Psoas muscle (tissue), 8 donors: ENCODE measurements around the gene USP17L15. TPM values are rescaled to one million over a fixed set of nuclear protein-coding genes. Genes with fewer than 3 reads are reported as not detected.
"Not testable (repeated sequence)": the region's sequence is repeated elsewhere in the genome, so short reads cannot be mapped to it uniquely, and the experiment has no call there.

Experiments
- ATAC-seq, 4 donors: fragments of 200-7000 bp; cut with Tn5 transposase; one replicate each; pipeline ENCODE4 v1.9.1; 2020; ENCODE audit warnings: moderate library complexity in 3 of 4, mild to moderate bottlenecking in 2 of 4
- DNase-seq, 2 donors: peaks; one replicate each; pipeline ENCODE4 v3.0.0-alpha.2; 2020
- H3K27ac ChIP-seq: fragments of 200-600 bp; one replicate; pipeline ENCODE4 v1.8.0; 2022
- H3K27me3 ChIP-seq, 3 donors: fragments of 200-600 bp in 1 of 3; one replicate each; pipeline versions ENCODE4 v1.6.1 to v1.8.0; 2013 to 2022; ENCODE audit warnings: low read length in 2 of 3, mild to moderate bottlenecking in 2 of 3, moderate library complexity in 1 of 3; ENCODE audit not compliant: insufficient read depth in 3 of 3
- H3K36me3 ChIP-seq, 2 donors: fragments of 200-600 bp in 1 of 2; one replicate each; pipeline versions ENCODE4 v1.6.1 to v1.8.0; 2013 to 2022; ENCODE audit warnings: low read depth in 1 of 2, mild to moderate bottlenecking in 1 of 2, moderate library complexity in 1 of 2; ENCODE audit not compliant: insufficient read depth in 1 of 2
- H3K4me1 ChIP-seq: fragments of 200-600 bp; one replicate; pipeline ENCODE4 v1.8.0; 2022
- H3K4me3 ChIP-seq: fragments of 200-600 bp; one replicate; pipeline ENCODE4 v1.8.0; 2022; ENCODE audit warnings: mild to moderate bottlenecking
- H3K9me3 ChIP-seq: fragments of 200-600 bp; one replicate; pipeline ENCODE4 v1.8.0; 2022
- WGBS, 3 donors: extraction: QIAGEN DNeasy Blood & Tissue Kit; methylation state at CpG; one replicate each; pipeline versions ENCODE4 v1.1.6 to v1.1.7; 2013; 5-methylcytosine and 5-hydroxymethylcytosine counted together
- intact Hi-C, 2 donors: fragments of 100-400 bp; cut with DNase I; formaldehyde crosslinking; loops; one replicate each; pipeline versions ENCODE4 v1.11.0 to v1.14.2; 2022
- polyA plus RNA-seq, 3 donors: library from polyadenylated mRNA; stranded (reverse); fragments of 200-250 nt; gene quantifications; one replicate each; pipeline ENCODE4 v1.2.3, GENCODE V29; 2013
- total RNA-seq, 4 donors: library from RNA; stranded (reverse); fragmentation: NEBNext Ultra II Directional in 2 of 4; extraction: Animal tissue kit (Norgen Biotek cat#: 25700) in 2 of 4; gene quantifications; one replicate each; pipeline versions ENCODE4 v1.2.1 to v1.2.4, GENCODE V29; 2021 to 2023
- donor health status: healthy with polysubstance abuse.
- donor health status: DM: no; HTN: no; CAD: no; lungs with moderate emphysema.
- donor health status: Bipolar disorder and iron deficiency.
- donor health status: healthy.
- donor health status: DM: yes; HTN: yes; CAD: no.
- donor health status: DM: no; HTN: no; CAD: no.
- donor health status: DM: no; HTN: no; CAD: no.
- donor health status: DM: yes; HTN: yes; CAD: no.

Gene USP17L15
- total and polyA plus RNA-seq, 7 donors = not detected

- H3K4me1 ChIP-seq, ATAC-seq, H3K27ac ChIP-seq, H3K9me3 ChIP-seq, DNase-seq, H3K27me3 ChIP-seq, intact Hi-C loops, H3K36me3 ChIP-seq, H3K4me3 ChIP-seq: not testable (repeated sequence)
- no CpG with 5 or more reads among the region's 13 CpGs for WGBS, 3 donors
Measured at GRCh38 chr4:9253078-9253477, 18.9 kb downstream of the USP17L15 start, which contains the start of gene USP17L19. Gene USP17L19, plus strand, starts transcription at chr4:9253378. Its CDS starts 0 bp downstream, at chr4:9253378.

DNA sequence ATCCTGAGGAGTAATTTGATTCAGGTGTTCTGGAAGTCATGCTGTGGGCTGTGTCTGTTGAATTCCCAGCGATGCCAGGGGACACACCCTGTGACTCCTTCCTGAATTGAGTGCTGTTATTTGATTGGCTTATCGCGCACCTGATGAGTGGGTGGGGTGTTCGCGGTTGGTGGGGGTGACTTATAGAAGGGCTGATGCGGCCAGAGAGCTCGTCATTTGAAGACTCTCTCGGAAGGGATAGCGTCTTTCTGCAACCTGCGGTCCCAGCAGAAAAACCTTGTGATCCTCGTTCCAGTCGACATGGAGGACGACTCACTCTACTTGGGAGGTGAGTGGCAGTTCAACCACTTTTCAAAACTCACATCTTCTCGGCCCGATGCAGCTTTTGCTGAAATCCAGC lies 23.6 kb downstream of the USP17L15 start, which contains the start of gene USP17L20:
Gene USP17L20 (plus strand): TSS at position 301 of the 400 bp plus-strand sequence. CDS start 0 bp downstream, at position 301.
- H3K4me3 ChIP-seq, H3K9me3 ChIP-seq, intact Hi-C loops, H3K36me3 ChIP-seq, H3K27ac ChIP-seq, DNase-seq, ATAC-seq, H3K27me3 ChIP-seq, H3K4me1 ChIP-seq: not testable (repeated sequence)
- WGBS, 3 donors = no CpG with 5 or more reads among the region's 15 CpGs

DNA sequence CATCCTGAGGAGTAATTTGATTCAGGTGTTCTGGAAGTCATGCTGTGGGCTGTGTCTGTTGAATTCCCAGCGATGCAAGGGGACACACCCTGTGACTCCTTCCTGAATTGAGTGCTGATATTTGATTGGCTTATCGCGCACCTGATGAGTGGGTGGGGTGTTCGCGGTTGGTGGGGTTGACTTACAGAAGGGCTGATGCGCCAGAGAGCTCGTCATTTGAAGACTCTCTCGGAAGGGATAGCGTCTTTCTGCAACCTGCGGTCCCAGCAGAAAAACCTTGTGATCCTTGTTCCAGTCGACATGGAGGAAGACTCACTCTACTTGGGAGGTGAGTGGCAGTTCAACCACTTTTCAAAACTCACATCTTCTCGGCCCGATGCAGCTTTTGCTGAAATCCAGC lies 28.4 kb downstream of the USP17L15 start, which contains the start of gene USP17L21:
Gene USP17L21 (plus strand): TSS at position 301 of the 400 bp plus-strand sequence. CDS start 0 bp downstream, at position 301.
- intact Hi-C loops, H3K27ac ChIP-seq, H3K4me3 ChIP-seq, H3K36me3 ChIP-seq, H3K9me3 ChIP-seq, H3K27me3 ChIP-seq, DNase-seq, H3K4me1 ChIP-seq, ATAC-seq: not testable (repeated sequence)
- no CpG with 5 or more reads among the region's 13 CpGs for WGBS, 3 donors

DNA sequence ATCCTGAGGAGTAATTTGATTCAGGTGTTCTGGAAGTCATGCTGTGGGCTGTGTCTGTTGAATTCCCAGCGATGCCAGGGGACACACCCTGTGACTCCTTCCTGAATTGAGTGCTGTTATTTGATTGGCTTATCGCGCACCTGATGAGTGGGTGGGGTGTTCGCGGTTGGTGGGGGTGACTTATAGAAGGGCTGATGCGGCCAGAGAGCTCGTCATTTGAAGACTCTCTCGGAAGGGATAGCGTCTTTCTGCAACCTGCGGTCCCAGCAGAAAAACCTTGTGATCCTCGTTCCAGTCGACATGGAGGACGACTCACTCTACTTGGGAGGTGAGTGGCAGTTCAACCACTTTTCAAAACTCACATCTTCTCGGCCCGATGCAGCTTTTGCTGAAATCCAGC lies 33.1 kb downstream of the USP17L15 start, which contains the start of gene USP17L22:
Gene USP17L22 (plus strand): TSS at position 301 of the 400 bp plus-strand sequence. CDS start 0 bp downstream, at position 301.
- H3K4me1 ChIP-seq, H3K4me3 ChIP-seq, H3K27me3 ChIP-seq, H3K9me3 ChIP-seq, ATAC-seq, intact Hi-C loops, H3K27ac ChIP-seq, DNase-seq, H3K36me3 ChIP-seq: not testable (repeated sequence)
- no CpG with 5 or more reads among the region's 15 CpGs for WGBS, 3 donors

- ATAC-seq, H3K4me3 ChIP-seq, H3K4me1 ChIP-seq, intact Hi-C loops, H3K27ac ChIP-seq, H3K27me3 ChIP-seq, H3K36me3 ChIP-seq, H3K9me3 ChIP-seq: not testable (repeated sequence)
- peak; percentile 12 to 64 for DNase-seq
- 81 to 87% (median 83%) methylated on average over 4 to 5 of the region's 10 CpGs for whole genome bisulfite sequencing, 3 donors
Measured at GRCh38 chr4:9271719-9272118, 37.5 kb downstream of the USP17L15 start.

Other genes starting within 250 kb of the USP17L15 start
- not detected for gene FAM90A26, start 64.0 kb upstream of the USP17L15 start, total RNA-seq
- not detected for gene FAM90A26, start 64.0 kb upstream of the USP17L15 start, polyA plus RNA-seq
- gene USP17L10, start 23.7 kb upstream of the USP17L15 start, total RNA-seq = not detected
- not detected for gene USP17L10, start 23.7 kb upstream of the USP17L15 start, polyA plus RNA-seq
- gene USP17L11, start 19.0 kb upstream of the USP17L15 start, total RNA-seq = not detected
- not detected for gene USP17L11, start 19.0 kb upstream of the USP17L15 start, polyA plus RNA-seq
- not detected for gene USP17L12, start 14.2 kb upstream of the USP17L15 start, total RNA-seq
- not detected for gene USP17L12, start 14.2 kb upstream of the USP17L15 start, polyA plus RNA-seq
- not detected for gene USP17L13, start 9.5 kb upstream of the USP17L15 start, total RNA-seq
- not detected for gene USP17L13, start 9.5 kb upstream of the USP17L15 start, polyA plus RNA-seq
- not detected for gene USP17L17, start 9.5 kb downstream of the USP17L15 start, total RNA-seq
- gene USP17L17, start 9.5 kb downstream of the USP17L15 start, polyA plus RNA-seq = not detected
- gene USP17L18, start 14.2 kb downstream of the USP17L15 start, total RNA-seq = not detected
- gene USP17L18, start 14.2 kb downstream of the USP17L15 start, polyA plus RNA-seq = not detected
- not detected for gene USP17L19, start 19.0 kb downstream of the USP17L15 start, total RNA-seq
- gene USP17L19, start 19.0 kb downstream of the USP17L15 start, polyA plus RNA-seq = not detected
- gene USP17L20, start 23.7 kb downstream of the USP17L15 start, total RNA-seq = not detected
- not detected for gene USP17L20, start 23.7 kb downstream of the USP17L15 start, polyA plus RNA-seq
- gene USP17L21, start 28.5 kb downstream of the USP17L15 start, total RNA-seq = not detected
- not detected for gene USP17L21, start 28.5 kb downstream of the USP17L15 start, polyA plus RNA-seq
- gene USP17L22, start 33.2 kb downstream of the USP17L15 start, total RNA-seq = not detected
- gene USP17L22, start 33.2 kb downstream of the USP17L15 start, polyA plus RNA-seq = not detected
- not detected for gene USP17L24, start 90.8 kb downstream of the USP17L15 start, total RNA-seq
- not detected for gene USP17L24, start 90.8 kb downstream of the USP17L15 start, polyA plus RNA-seq
- not detected for gene USP17L25, start 95.5 kb downstream of the USP17L15 start, total RNA-seq
- not detected for gene USP17L25, start 95.5 kb downstream of the USP17L15 start, polyA plus RNA-seq
- gene USP17L26, start 100.3 kb downstream of the USP17L15 start, total RNA-seq = not detected
- not detected for gene USP17L26, start 100.3 kb downstream of the USP17L15 start, polyA plus RNA-seq
- not detected for gene USP17L5, start 105.0 kb downstream of the USP17L15 start, total RNA-seq
- not detected for gene USP17L5, start 105.0 kb downstream of the USP17L15 start, polyA plus RNA-seq
- gene USP17L27, start 109.8 kb downstream of the USP17L15 start, total RNA-seq = not detected
- gene USP17L27, start 109.8 kb downstream of the USP17L15 start, polyA plus RNA-seq = not detected
- gene USP17L28, start 114.5 kb downstream of the USP17L15 start, total RNA-seq = not detected
- gene USP17L28, start 114.5 kb downstream of the USP17L15 start, polyA plus RNA-seq = not detected
- gene USP17L29, start 119.3 kb downstream of the USP17L15 start, total RNA-seq = not detected
- gene USP17L29, start 119.3 kb downstream of the USP17L15 start, polyA plus RNA-seq = not detected
- not detected for gene USP17L30, start 128.7 kb downstream of the USP17L15 start, total RNA-seq
- not detected for gene USP17L30, start 128.7 kb downstream of the USP17L15 start, polyA plus RNA-seq
- not detected for gene DEFB131A, start 210.0 kb downstream of the USP17L15 start, total RNA-seq
- not detected for gene DEFB131A, start 210.0 kb downstream of the USP17L15 start, polyA plus RNA-seq